ENCODE results near the gene CCL24. TPM values are rescaled to one million over a fixed set of nuclear protein-coding genes. Genes with fewer than 3 reads are reported as not detected.
"Not testable (repeated sequence)": the region's sequence is repeated elsewhere in the genome, so short reads cannot be mapped to it uniquely, and the experiment has no call there.

The CCL24 gene
- total RNA-seq, 1 donor from 2014 or later, result not detected

GRCh38 chr7:75819711-75820110, 6.1 kb upstream of the CCL24 start:
- no peak for DNase-seq (ENCODE audit: low read depth)

GRCh38 chr7:75818472-75818871, 4.9 kb upstream of the CCL24 start:
- DNase-seq (ENCODE audit: low read depth), result no peak

GRCh38 chr7:75817116-75817515, 3.5 kb upstream of the CCL24 start:
- no peak for DNase-seq (ENCODE audit: low read depth)

GRCh38 chr7:75815418-75816064, 1.9 kb upstream of the CCL24 start:
- DNase-seq (ENCODE audit: low read depth), result no peak

- DNase-seq (ENCODE audit: low read depth), result no peak
Measured at GRCh38 chr7:75814407-75814947, 871 bp upstream of the CCL24 start.

- peak; percentile 6 for DNase-seq (ENCODE audit: low read depth)
Measured at GRCh38 chr7:75813084-75813483, 522 bp downstream of the CCL24 start.

- no peak for DNase-seq (ENCODE audit: low read depth)
Measured at GRCh38 chr7:75811894-75812678, 1.5 kb downstream of the CCL24 start.

- no peak for DNase-seq (ENCODE audit: low read depth)
Measured at GRCh38 chr7:75809396-75809795, 4.2 kb downstream of the CCL24 start.

- DNase-seq (ENCODE audit: low read depth), result no peak
Measured at GRCh38 chr7:75808106-75808505, 5.5 kb downstream of the CCL24 start.

GRCh38 chr7:75807452-75807851, 6.2 kb downstream of the CCL24 start:
- no peak for DNase-seq (ENCODE audit: low read depth)

GRCh38 chr7:75806560-75807307, 6.9 kb downstream of the CCL24 start:
- no peak for DNase-seq (ENCODE audit: low read depth)

- DNase-seq (ENCODE audit: low read depth), result no peak
Measured at GRCh38 chr7:75804705-75805104, 8.9 kb downstream of the CCL24 start.

- no peak for DNase-seq (ENCODE audit: low read depth)
Measured at GRCh38 chr7:75804004-75804403, 9.6 kb downstream of the CCL24 start.

GRCh38 chr7:75802552-75802821, 11.1 kb downstream of the CCL24 start:
- DNase-seq (ENCODE audit: low read depth), result no peak

GRCh38 chr7:75798770-75799169, 14.8 kb downstream of the CCL24 start:
- DNase-seq (ENCODE audit: low read depth), result no peak

- no peak for DNase-seq (ENCODE audit: low read depth)
Measured at GRCh38 chr7:75796420-75796819, 17.2 kb downstream of the CCL24 start.

- DNase-seq (ENCODE audit: low read depth), result no peak
Measured at GRCh38 chr7:75795831-75796285, 17.7 kb downstream of the CCL24 start.

- DNase-seq (ENCODE audit: low read depth), result no peak
Measured at GRCh38 chr7:75793676-75794075, 19.9 kb downstream of the CCL24 start.

GRCh38 chr7:75792567-75792966, 21.0 kb downstream of the CCL24 start:
- DNase-seq (ENCODE audit: low read depth), result not testable (repeated sequence)

GRCh38 chr7:75789361-75789924, 24.2 kb downstream of the CCL24 start:
- no peak for DNase-seq (ENCODE audit: low read depth)

- not testable (repeated sequence) for DNase-seq (ENCODE audit: low read depth)
Measured at GRCh38 chr7:75788154-75788847, 25.3 kb downstream of the CCL24 start.

- DNase-seq (ENCODE audit: low read depth), result not testable (repeated sequence)
Measured at GRCh38 chr7:75783058-75783457, 30.5 kb downstream of the CCL24 start.
